OCI-LY3 (cell line): ENCODE data around the gene ANKS1B.

Experiments
- CTCF ChIP-seq: fragments of 200-600, 300-600 bp; sonication (generic); IDR thresholded peaks from 2 replicates; pipeline ENCODE4 v1.5.1; 2014; ENCODE audit warnings: antibody characterized with exemption, low read length, low read depth
- EZH2phosphoT487 ChIP-seq: fragments of 200-600 bp; shearing (Covaris generic); IDR thresholded peaks from 2 replicates; pipeline ENCODE4 v1.6.1; 2018; ENCODE audit warnings: antibody characterized with exemption, mixed run types, low read depth

- no peak for TF ChIP-seq CTCF
- no peak for TF ChIP-seq EZH2phosphoT487
Observed at GRCh38 chr12:98911396-98911795, 1073.3 kb downstream of the ANKS1B start.
